ENCODE data around the gene WNK4. TPM values are rescaled to one million over a fixed set of nuclear protein-coding genes. Genes with fewer than 3 reads are reported as not detected.

Gene WNK4
- total and polyA plus RNA-seq, 4 donors = 0.09 to 0.77 (median 0.45) TPM

DNA sequence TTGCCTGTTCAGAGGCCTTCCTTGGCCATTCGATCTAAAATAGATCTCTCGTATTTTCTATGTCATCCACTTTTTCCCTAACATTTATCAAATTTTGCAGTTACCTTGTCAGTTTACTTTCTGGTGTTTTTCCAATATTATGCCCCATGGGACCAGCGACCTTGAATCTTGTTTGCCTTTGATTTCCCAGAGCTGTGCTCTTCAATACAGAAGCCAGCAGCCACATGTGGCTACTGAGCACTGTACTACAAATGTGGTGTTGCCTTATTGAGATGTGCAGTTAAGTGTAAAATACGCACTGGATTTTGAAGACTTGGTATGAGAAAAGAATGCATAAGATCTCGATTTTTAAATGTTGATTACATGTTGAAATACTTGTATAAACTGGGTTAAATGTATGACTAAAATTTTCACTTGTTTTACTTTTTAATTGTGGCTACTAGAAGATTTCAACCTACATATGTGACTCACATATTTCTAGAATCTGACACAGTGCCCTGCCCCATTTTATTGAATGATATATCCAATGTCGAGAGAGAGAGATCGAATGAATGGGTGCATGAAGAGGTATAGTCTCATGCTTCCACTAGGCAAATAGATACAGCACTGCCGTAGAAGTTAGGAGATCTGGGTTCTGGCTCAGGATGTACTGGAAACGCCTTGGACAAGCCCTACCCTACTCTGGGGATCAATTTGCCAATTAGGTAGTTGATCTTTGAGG lies 52.0 kb downstream of the WNK4 start:
- Histone ChIP-seq H3K36me3 (ENCODE audit: control insufficient read depth in 4 of 4, insufficient read depth in 4 of 4, low read length in 4 of 4) (peaks cover 2 to 12% (median 5%) of the 10 kb centered on the region in 4 donors), H3K9me3 (ENCODE audit: control insufficient read depth in 4 of 4, insufficient read depth in 3 of 4, low read length in 3 of 4) (no peaks in the 10 kb centered on the region), H3K4me3 (peak overlapping the region; percentile 88), H3K4me1 (ENCODE audit: control insufficient read depth in 5 of 5, insufficient read depth in 5 of 5, low read length in 5 of 5) (peaks cover 0 to 18% (median 3%) of the 10 kb centered on the region in 5 donors), H3K27me3 (ENCODE audit: control insufficient read depth in 3 of 3, insufficient read depth in 3 of 3, low read length in 2 of 3) (no peaks in the 10 kb centered on the region), H3K27ac (ENCODE audit: low read depth in 1 of 2, low read length in 1 of 2) (peak overlapping the region; percentile 90 to 93), H3K9ac (ENCODE audit: insufficient read depth in 1 of 2, low read length in 2 of 2) (peak overlapping the region; percentile 97)
- ATAC-seq (ENCODE audit: insufficient read depth, low FRiP score) (no peak), DNase-seq (no peak)
- TF ChIP-seq, protein P1, sequence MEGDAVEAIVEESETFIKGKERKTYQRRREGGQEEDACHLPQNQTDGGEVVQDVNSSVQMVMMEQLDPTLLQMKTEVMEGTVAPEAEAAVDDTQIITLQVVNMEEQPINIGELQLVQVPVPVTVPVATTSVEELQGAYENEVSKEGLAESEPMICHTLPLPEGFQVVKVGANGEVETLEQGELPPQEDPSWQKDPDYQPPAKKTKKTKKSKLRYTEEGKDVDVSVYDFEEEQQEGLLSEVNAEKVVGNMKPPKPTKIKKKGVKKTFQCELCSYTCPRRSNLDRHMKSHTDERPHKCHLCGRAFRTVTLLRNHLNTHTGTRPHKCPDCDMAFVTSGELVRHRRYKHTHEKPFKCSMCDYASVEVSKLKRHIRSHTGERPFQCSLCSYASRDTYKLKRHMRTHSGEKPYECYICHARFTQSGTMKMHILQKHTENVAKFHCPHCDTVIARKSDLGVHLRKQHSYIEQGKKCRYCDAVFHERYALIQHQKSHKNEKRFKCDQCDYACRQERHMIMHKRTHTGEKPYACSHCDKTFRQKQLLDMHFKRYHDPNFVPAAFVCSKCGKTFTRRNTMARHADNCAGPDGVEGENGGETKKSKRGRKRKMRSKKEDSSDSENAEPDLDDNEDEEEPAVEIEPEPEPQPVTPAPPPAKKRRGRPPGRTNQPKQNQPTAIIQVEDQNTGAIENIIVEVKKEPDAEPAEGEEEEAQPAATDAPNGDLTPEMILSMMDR (IDR thresholded peaks at IDR 0.05; ENCODE audit: control extremely low read depth, extremely low read depth) = no peak
- WGBS, 2 donors = 54% methylated on average over 9 of the region's 9 CpGs

DNA sequence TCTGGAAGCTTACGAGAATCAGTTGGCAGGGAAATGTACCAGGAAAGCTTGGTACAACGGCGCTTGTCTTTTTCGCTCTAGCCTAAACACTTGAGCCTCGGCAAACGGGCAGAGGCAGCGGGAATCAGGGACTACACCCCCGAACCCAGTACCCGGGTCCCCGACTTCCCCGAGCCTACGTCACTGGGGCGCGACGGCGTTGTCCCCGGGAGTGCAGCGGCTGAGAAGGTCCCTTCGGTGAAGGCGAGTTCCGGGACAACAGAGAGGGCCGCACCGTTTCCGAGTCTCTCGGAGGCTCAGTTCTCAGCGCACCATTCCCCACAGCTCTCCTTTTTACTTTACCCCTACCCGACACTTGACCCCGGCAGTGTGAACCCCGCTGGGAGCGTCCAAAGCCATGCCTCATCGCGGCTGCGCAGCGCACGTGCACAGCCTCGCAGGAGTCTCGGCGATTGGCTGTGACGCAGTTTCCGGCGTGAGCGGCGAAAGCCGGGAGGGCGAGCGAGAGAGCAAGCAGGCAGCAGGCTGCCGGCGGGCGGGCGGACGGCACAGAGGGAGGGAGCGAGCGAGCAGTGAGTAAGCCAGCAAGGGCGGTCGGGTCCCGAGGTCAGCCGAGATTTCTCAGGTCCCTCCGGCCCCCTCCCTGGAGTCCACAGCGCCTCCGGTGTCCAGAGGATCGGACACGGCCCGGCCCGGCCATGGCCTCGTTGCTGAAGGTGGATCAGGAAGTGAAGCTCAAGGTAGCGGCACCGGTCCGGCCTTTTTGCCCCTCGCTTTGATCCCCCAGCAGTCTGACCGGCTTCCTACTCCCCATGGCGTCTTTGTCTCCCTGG lies 52.7 kb downstream of the WNK4 start, which contains the start of gene PSME3:
Gene PSME3, plus strand, starts transcription at position 464 of the 833 bp plus-strand sequence. Its CDS starts 235 bp downstream, at position 699.
- 0% methylated on average over 71 of the region's 71 CpGs for WGBS, 2 donors
- H3K27ac ChIP-seq (ENCODE audit: low read depth in 1 of 2, low read length in 1 of 2) = peak within 1 kb of the TSS; percentile 90 to 93
- no peaks in the 10 kb centered on the region for H3K27me3 ChIP-seq (ENCODE audit: control insufficient read depth in 3 of 3, insufficient read depth in 3 of 3, low read length in 2 of 3)
- DNase-seq = peak; percentile 92 to 94 (median 93)
- H3K9me3 ChIP-seq (ENCODE audit: control insufficient read depth in 4 of 4, insufficient read depth in 3 of 4, low read length in 3 of 4) = no peaks in the 10 kb centered on the region
- peaks cover 6 to 20% (median 11%) of the 10 kb centered on the region in 4 donors for H3K36me3 ChIP-seq (ENCODE audit: control insufficient read depth in 4 of 4, insufficient read depth in 4 of 4, low read length in 4 of 4)
- peaks cover 0 to 18% (median 3%) of the 10 kb centered on the region in 5 donors for H3K4me1 ChIP-seq (ENCODE audit: control insufficient read depth in 5 of 5, insufficient read depth in 5 of 5, low read length in 5 of 5)
- peak; percentile 90 for ATAC-seq (ENCODE audit: insufficient read depth, low FRiP score)
- peak within 1 kb of the TSS; percentile 97 for H3K9ac ChIP-seq (ENCODE audit: insufficient read depth in 1 of 2, low read length in 2 of 2)
- TF ChIP-seq, protein P1 (IDR thresholded peaks at IDR 0.05; ENCODE audit: control extremely low read depth, extremely low read depth) = no peak
- H3K4me3 ChIP-seq = peak within 1 kb of the TSS; percentile 88

DNA sequence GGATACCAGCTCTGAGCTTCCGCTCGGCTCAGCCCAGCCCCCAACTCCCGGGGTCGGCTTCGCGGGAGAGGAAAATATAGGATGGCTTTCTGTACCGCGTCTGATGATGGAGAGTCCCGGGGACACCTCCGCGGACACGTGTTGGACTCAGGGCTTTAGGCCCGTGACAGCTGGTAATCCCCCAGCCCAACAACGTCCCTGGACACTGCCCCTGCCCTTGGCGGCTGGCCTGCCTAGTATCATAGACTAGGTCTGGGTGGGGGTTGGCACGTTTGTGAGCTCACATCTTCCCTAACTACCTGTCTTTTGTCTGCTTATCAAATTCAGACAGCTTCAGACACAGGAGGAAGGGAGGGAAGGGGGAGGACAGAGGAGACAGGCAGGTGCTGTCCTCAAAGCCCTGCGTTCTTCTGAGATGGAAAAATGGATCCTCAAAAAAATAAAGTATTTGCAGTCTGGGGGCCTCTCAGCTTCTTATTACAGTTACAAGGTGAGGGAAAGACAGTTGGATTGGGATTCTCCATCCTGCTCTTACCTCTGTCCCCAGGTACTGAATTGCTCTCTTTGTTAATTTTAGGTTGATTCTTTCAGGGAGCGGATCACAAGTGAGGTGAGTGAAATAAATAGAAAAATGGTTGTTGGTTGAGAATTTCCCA lies 53.5 kb downstream of the WNK4 start:
- no peak for DNase-seq
- H3K36me3 ChIP-seq (ENCODE audit: control insufficient read depth in 4 of 4, insufficient read depth in 4 of 4, low read length in 4 of 4) = peaks cover 10 to 27% (median 14%) of the 10 kb centered on the region in 4 donors
- peak overlapping the region; percentile 90 to 93 for H3K27ac ChIP-seq (ENCODE audit: low read depth in 1 of 2, low read length in 1 of 2)
- H3K4me3 ChIP-seq = peak overlapping the region; percentile 88
- H3K9ac ChIP-seq (ENCODE audit: insufficient read depth in 1 of 2, low read length in 2 of 2) = peak overlapping the region; percentile 82 to 97
- no peak for ATAC-seq (ENCODE audit: insufficient read depth, low FRiP score)
- H3K4me1 ChIP-seq (ENCODE audit: control insufficient read depth in 5 of 5, insufficient read depth in 5 of 5, low read length in 5 of 5) = peaks cover 0 to 18% (median 3%) of the 10 kb centered on the region in 5 donors
- H3K9me3 ChIP-seq (ENCODE audit: control insufficient read depth in 4 of 4, insufficient read depth in 3 of 4, low read length in 3 of 4) = no peaks in the 10 kb centered on the region
- H3K27me3 ChIP-seq (ENCODE audit: control insufficient read depth in 3 of 3, insufficient read depth in 3 of 3, low read length in 2 of 3) = no peaks in the 10 kb centered on the region
- 7% methylated on average over 18 of the region's 18 CpGs for WGBS, 2 donors
- TF ChIP-seq, protein P1 (IDR thresholded peaks at IDR 0.05; ENCODE audit: control extremely low read depth, extremely low read depth) = no peak
